OCI-LY3 (cell line): Measurements from ENCODE around the gene MSS51.

Experiments
- H2AFZ ChIP-seq: fragments of 200-600, 300-600 bp; shearing (Covaris generic); 2 replicates; pipeline ENCODE4 v1.6.0; 2014; ENCODE audit warnings: antibody characterized with exemption, low read depth, low read length
- H3K27ac ChIP-seq: fragments of 200-600, 300-600 bp; sonication (generic); 2 replicates; pipeline ENCODE4 v1.5.1; 2014; ENCODE audit warnings: mild to moderate bottlenecking, low read length, moderate library complexity, mixed read lengths
- H3K27me3 ChIP-seq: fragments of 200-600, 300-600 bp; sonication (generic); 2 replicates; pipeline ENCODE4 v1.6.1; 2014; ENCODE audit warnings: low read depth, low read length, mixed read lengths
- H3K36me3 ChIP-seq: fragments of 200-600, 300-600 bp; sonication (generic); replicated peaks from 2 replicates; pipeline ENCODE3; 2014; ENCODE audit warnings: low read depth, low read length, mixed read lengths
- H3K4me1 ChIP-seq: fragments of 300-600, 200-600 bp; sonication (generic); 2 replicates; pipeline ENCODE4 v1.6.1; 2014; ENCODE audit warnings: low read length, mixed read lengths
- H3K4me2 ChIP-seq: fragments of 200-600, 300-600 bp; sonication (generic); 2 replicates; pipeline ENCODE4 v1.6.1; 2014; ENCODE audit warnings: low read length, mixed read lengths
- H3K4me3 ChIP-seq: fragments of 300-600, 200-600 bp; sonication (generic); 2 replicates; pipeline ENCODE4 v1.5.1; 2014; ENCODE audit warnings: antibody characterized with exemption, mild to moderate bottlenecking, low read length, moderate library complexity
- H3K79me2 ChIP-seq: fragments of 300-600, 200-600 bp; shearing (Covaris generic); 2 replicates; pipeline ENCODE4 v1.6.1; 2014; ENCODE audit warnings: mild to moderate bottlenecking, low read length, mixed read lengths
- H3K9ac ChIP-seq: fragments of 300-600, 200-600 bp; shearing (Covaris generic); 2 replicates; pipeline ENCODE4 v1.6.0; 2014; ENCODE audit warnings: mild to moderate bottlenecking, low read length, moderate library complexity
- H3K9me3 ChIP-seq: fragments of 200-600, 300-600 bp; shearing (Covaris generic); 2 replicates; pipeline ENCODE4 v1.6.1; 2014; ENCODE audit warnings: low read length, mixed read lengths; ENCODE audit not compliant: insufficient read depth
- H4K20me1 ChIP-seq: fragments of 200-600, 300-600 bp; sonication (generic); 2 replicates; pipeline ENCODE4 v1.6.1; 2016; ENCODE audit warnings: low read length, mixed read lengths; ENCODE audit not compliant: insufficient read depth
- CTCF ChIP-seq: fragments of 200-600, 300-600 bp; sonication (generic); IDR thresholded peaks from 2 replicates; pipeline ENCODE4 v1.5.1; 2014; ENCODE audit warnings: antibody characterized with exemption, low read length, low read depth
- EZH2phosphoT487 ChIP-seq: fragments of 200-600 bp; shearing (Covaris generic); IDR thresholded peaks from 2 replicates; pipeline ENCODE4 v1.6.1; 2018; ENCODE audit warnings: antibody characterized with exemption, mixed run types, low read depth

MSS51 gene

GRCh38 chr10:73406846-73407245 is 26.5 kb downstream of the MSS51 start:
- TF ChIP-seq CTCF (no peak), EZH2phosphoT487 (no peak)
- Histone ChIP-seq H3K4me3 (no peak overlapping the region), H3K27ac (no peak overlapping the region), H3K36me3 (no peaks in the 10 kb centered on the region), H3K27me3 (no peaks in the 10 kb centered on the region), H3K9me3 (no peaks in the 10 kb centered on the region), H4K20me1 (peaks cover 4% of the 10 kb centered on the region), H3K4me1 (no peaks in the 10 kb centered on the region), H2AFZ (no peak overlapping the region), H3K79me2 (peaks cover 96% of the 10 kb centered on the region), H3K4me2 (no peak overlapping the region), H3K9ac (no peak overlapping the region)

- no peak overlapping the region for H3K9ac ChIP-seq
- no peaks in the 10 kb centered on the region for H3K27me3 ChIP-seq
- H3K36me3 ChIP-seq = no peaks in the 10 kb centered on the region
- peaks cover 4% of the 10 kb centered on the region for H4K20me1 ChIP-seq
- peaks cover 93% of the 10 kb centered on the region for H3K79me2 ChIP-seq
- TF ChIP-seq EZH2phosphoT487 (no peak), CTCF (no peak)
- H3K4me3 ChIP-seq = no peak overlapping the region
- no peak overlapping the region for H3K4me2 ChIP-seq
- H2AFZ ChIP-seq = no peak overlapping the region
- no peak overlapping the region for H3K27ac ChIP-seq
- no peaks in the 10 kb centered on the region for H3K9me3 ChIP-seq
- H3K4me1 ChIP-seq = no peaks in the 10 kb centered on the region
These were observed 27.8 kb downstream of the MSS51 start for GRCh38 chr10:73405556-73405955.

- H3K27me3 ChIP-seq = no peaks in the 10 kb centered on the region
- H3K27ac ChIP-seq = no peak overlapping the region
- H3K9me3 ChIP-seq = no peaks in the 10 kb centered on the region
- no peak overlapping the region for H3K9ac ChIP-seq
- H3K4me1 ChIP-seq = no peaks in the 10 kb centered on the region
- H4K20me1 ChIP-seq = peaks cover 4% of the 10 kb centered on the region
- no peak for TF ChIP-seq CTCF
- TF ChIP-seq EZH2phosphoT487 = no peak
- peaks cover 90% of the 10 kb centered on the region for H3K79me2 ChIP-seq
- no peak overlapping the region for H3K4me3 ChIP-seq
- no peak overlapping the region for H3K4me2 ChIP-seq
- H3K36me3 ChIP-seq = no peaks in the 10 kb centered on the region
- H2AFZ ChIP-seq = no peak overlapping the region
These were observed 28.7 kb downstream of the MSS51 start for GRCh38 chr10:73404690-73405089.

- Histone ChIP-seq H3K9me3 (no peaks in the 10 kb centered on the region), H3K27ac (no peak overlapping the region), H3K4me1 (no peaks in the 10 kb centered on the region), H3K79me2 (peaks cover 59% of the 10 kb centered on the region), H3K36me3 (peaks cover 3% of the 10 kb centered on the region), H3K9ac (no peak overlapping the region), H3K4me2 (no peak overlapping the region), H2AFZ (no peak overlapping the region), H4K20me1 (no peaks in the 10 kb centered on the region), H3K4me3 (no peak overlapping the region), H3K27me3 (no peaks in the 10 kb centered on the region)
- TF ChIP-seq EZH2phosphoT487 (no peak), CTCF (no peak)
These were observed 31.7 kb downstream of the MSS51 start for GRCh38 chr10:73401636-73402035.
